NCI-H510A (cell line): ENCODE data around the gene SCCPDH.

Source experiments
- DNase-seq: peaks from one replicate; lab custom pipeline; 2025; lab: John Stamatoyannopoulos, UW

Gene SCCPDH

GRCh38 chr1:246785494-246786111, 61.4 kb downstream of the SCCPDH start:
- no peak for DNase-seq

- DNase-seq: peak; percentile 71
These were observed 62.5 kb downstream of the SCCPDH start for GRCh38 chr1:246786606-246787238.

- no peak for DNase-seq
These were observed 63.7 kb downstream of the SCCPDH start for GRCh38 chr1:246787781-246788513.

GRCh38 chr1:246788895-246789338, 64.7 kb downstream of the SCCPDH start:
- no peak for DNase-seq

GRCh38 chr1:246789454-246790339, 65.5 kb downstream of the SCCPDH start:
- DNase-seq: no peak

GRCh38 chr1:246790364-246790763, 66.2 kb downstream of the SCCPDH start:
- no peak for DNase-seq

- DNase-seq: no peak
These were observed 66.6 kb downstream of the SCCPDH start for GRCh38 chr1:246790833-246791232.

- no peak for DNase-seq
These were observed 67.2 kb downstream of the SCCPDH start for GRCh38 chr1:246791303-246791918.

GRCh38 chr1:246792603-246793002, 68.4 kb downstream of the SCCPDH start:
- no peak for DNase-seq

- no peak for DNase-seq
These were observed 69.2 kb downstream of the SCCPDH start for GRCh38 chr1:246793356-246793896.

GRCh38 chr1:246794048-246794827, 70.0 kb downstream of the SCCPDH start:
- DNase-seq: no peak

GRCh38 chr1:246794828-246795671, 70.8 kb downstream of the SCCPDH start:
- peak; percentile 61 for DNase-seq

GRCh38 chr1:246795906-246796694, 71.9 kb downstream of the SCCPDH start:
- peak; percentile 46 for DNase-seq

- no peak for DNase-seq
These were observed 72.9 kb downstream of the SCCPDH start for GRCh38 chr1:246797157-246797556.

GRCh38 chr1:246797597-246797996, 73.4 kb downstream of the SCCPDH start:
- no peak for DNase-seq

GRCh38 chr1:246798107-246798506, 73.9 kb downstream of the SCCPDH start:
- DNase-seq: no peak

GRCh38 chr1:246798606-246799496, 74.6 kb downstream of the SCCPDH start:
- no peak for DNase-seq

- DNase-seq: no peak
These were observed 76.1 kb downstream of the SCCPDH start for GRCh38 chr1:246800356-246800755.
